Neural progenitor cell (in vitro differentiated cells): ENCODE data around the gene ODF2. TPM values are rescaled to one million over a fixed set of nuclear protein-coding genes. Genes with fewer than 3 reads are reported as not detected.
A peak's percentile ranks its signal among the peaks of the same experiment; 100 is the strongest.
"Not testable (repeated sequence)": the region's sequence is repeated elsewhere in the genome, so short reads cannot be mapped to it uniquely, and the experiment has no call there.

Source experiments
- DNase-seq: peaks from one replicate; pipeline ENCODE4 v3.0.0-alpha.2; 2016; ENCODE audit warnings: low spot score
- H2AFZ ChIP-seq: fragments of 200-600 bp; sonication (generic); replicated peaks from 2 replicates; pipeline ENCODE4 v1.6.1; 2016; ENCODE audit warnings: antibody characterized with exemption
- H3F3A ChIP-seq: fragments of 200-600 bp; sonication (generic); 2 replicates; pipeline ENCODE4 v1.6.1; 2016; ENCODE audit warnings: antibody characterized with exemption, low read depth
- H3K27ac ChIP-seq: fragments of 200-600 bp; sonication (generic); 2 replicates; pipeline ENCODE4 v1.5.1; 2016; ENCODE audit warnings: mild to moderate bottlenecking
- H3K27me3 ChIP-seq: fragments of 200-600 bp; sonication (generic); 2 replicates; pipeline ENCODE4 v1.6.1; 2016; ENCODE audit warnings: mild to moderate bottlenecking, moderate library complexity
- H3K36me3 ChIP-seq: fragments of 200-600 bp; sonication (generic); 2 replicates; pipeline ENCODE4 v1.5.1; 2016
- H3K4me1 ChIP-seq: fragments of 200-600 bp; sonication (generic); 2 replicates; pipeline ENCODE4 v1.6.1; 2016; ENCODE audit warnings: mixed run types
- H3K4me2 ChIP-seq: fragments of 200-600 bp; sonication (generic); 2 replicates; pipeline ENCODE4 v1.6.1; 2016
- H3K4me3 ChIP-seq: fragments of 200-600 bp; sonication (generic); 2 replicates; pipeline ENCODE4 v1.5.1; 2016
- H3K79me2 ChIP-seq: fragments of 200-600 bp; sonication (generic); 2 replicates; pipeline ENCODE4 v1.6.1; 2016; ENCODE audit warnings: low read depth
- H3K9ac ChIP-seq: fragments of 200-600 bp; sonication (generic); 2 replicates; pipeline ENCODE4 v1.6.1; 2016
- H3K9me3 ChIP-seq: fragments of 200-600 bp; sonication (generic); 2 replicates; pipeline ENCODE4 v1.5.1; 2016; ENCODE audit warnings: low read depth
- H4K20me1 ChIP-seq: fragments of 200-600 bp; sonication (generic); 2 replicates; pipeline ENCODE4 v1.6.1; 2016; ENCODE audit warnings: low read depth
- H3K27ac Mint-ChIP-seq: 3 replicates; pipeline ENCODE4 v1.8.0; 2021; ENCODE audit warnings: mixed read lengths
- H3K27me3 Mint-ChIP-seq: 2 replicates; pipeline ENCODE4 v1.8.0; 2022; ENCODE audit warnings: low read depth, mild to moderate bottlenecking, inconsistent platforms, moderate library complexity, mixed read lengths; ENCODE audit not compliant: insufficient read depth
- H3K36me3 Mint-ChIP-seq: 3 replicates; pipeline ENCODE4 v1.8.0; 2021; ENCODE audit warnings: mixed read lengths
- H3K4me1 Mint-ChIP-seq: 3 replicates; pipeline ENCODE4 v1.8.0; 2021; ENCODE audit warnings: mixed read lengths
- H3K4me3 Mint-ChIP-seq: 3 replicates; pipeline ENCODE4 v1.8.0; 2021; ENCODE audit warnings: mild to moderate bottlenecking, moderate library complexity, mixed read lengths
- H3K9me3 Mint-ChIP-seq: 3 replicates; pipeline ENCODE4 v1.8.0; 2020; ENCODE audit warnings: mixed read lengths
- EZH2 ChIP-seq: fragments of 200-600 bp; sonication (generic); IDR thresholded peaks from 2 replicates; pipeline ENCODE4 v1.6.1; 2017; ENCODE audit warnings: antibody characterized with exemption, mild to moderate bottlenecking, moderate library complexity
- EZH2phosphoT487 ChIP-seq: fragments of 200-600 bp; sonication (generic); IDR thresholded peaks from 2 replicates; pipeline ENCODE4 v1.6.1; 2017; ENCODE audit warnings: antibody characterized with exemption
- total RNA-seq: library from RNA; depleted of rRNA; stranded (reverse); fragments of >200 nt; gene quantifications from 2 replicates; pipeline ENCODE4 v1.2.3, GENCODE V29; 2015; ENCODE audit warnings: low replicate concordance
- TF ChIP-seq, protein P1 (sequence below): fragments of 200-600 bp; sonication (generic); IDR thresholded peaks from 2 replicates; pipeline ENCODE4 v1.5.1; 2017; ENCODE audit warnings: antibody characterized with exemption, mild to moderate bottlenecking

ODF2 gene
- total RNA-seq, 1 donor from 2014 or later = 40.6 TPM

DNA sequence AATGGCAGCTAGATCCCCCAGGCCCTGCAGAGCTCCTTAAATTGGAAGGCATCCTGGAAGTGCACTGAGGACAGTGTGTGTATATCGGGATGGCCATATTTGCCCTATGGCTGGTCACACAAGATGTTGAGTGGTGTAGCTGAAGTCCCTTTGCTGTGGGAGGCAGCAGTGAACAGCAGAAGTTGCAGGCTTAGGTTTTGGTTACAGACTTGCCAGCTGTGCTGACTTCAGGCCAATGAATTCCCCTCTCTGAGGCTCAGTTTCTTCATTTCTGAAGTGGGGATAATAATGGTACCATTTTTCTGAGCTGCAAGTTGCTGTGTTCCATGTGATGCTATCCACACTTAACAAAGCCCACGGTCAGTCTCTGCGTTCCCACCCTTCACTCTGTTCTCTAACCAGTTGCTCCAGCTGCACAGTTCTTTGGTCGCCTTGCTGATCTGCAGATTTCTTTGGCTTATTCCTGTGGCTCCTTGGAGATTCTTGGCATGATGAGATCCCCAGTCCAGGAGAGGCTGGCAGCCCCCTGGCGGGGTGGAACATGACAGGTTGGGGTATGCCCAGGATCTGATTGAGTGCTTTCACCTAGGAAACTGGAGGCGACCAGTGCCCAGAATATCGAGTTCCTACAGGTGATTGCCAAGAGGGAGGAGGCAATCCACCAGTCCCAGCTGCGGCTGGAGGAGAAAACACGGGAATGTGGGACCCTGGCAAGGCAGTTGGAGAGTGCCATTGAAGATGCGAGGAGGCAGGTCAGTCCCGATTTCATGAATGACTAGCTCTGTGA is 42.2 kb downstream of the ODF2 start:
- Histone ChIP-seq H2AFZ (no peak overlapping the region), H3K36me3 (no peaks in the 10 kb centered on the region), H3K27ac (no peak overlapping the region), H3K4me1 (no peaks in the 10 kb centered on the region), H3K4me2 (no peak overlapping the region), H3K9me3 (no peaks in the 10 kb centered on the region), H4K20me1 (no peaks in the 10 kb centered on the region), H3K27me3 (no peaks in the 10 kb centered on the region), H3F3A (no peaks in the 10 kb centered on the region), H3K4me3 (no peak overlapping the region), H3K9ac (no peak overlapping the region), H3K79me2 (no peaks in the 10 kb centered on the region)
- peaks cover 2% of the 10 kb centered on the region for H3K27me3 Mint-ChIP-seq
- no peak overlapping the region for H3K4me3 Mint-ChIP-seq
- no peaks in the 10 kb centered on the region for H3K4me1 Mint-ChIP-seq
- no peak overlapping the region for H3K27ac Mint-ChIP-seq
- no peak for TF ChIP-seq EZH2
- TF ChIP-seq, protein P1, sequence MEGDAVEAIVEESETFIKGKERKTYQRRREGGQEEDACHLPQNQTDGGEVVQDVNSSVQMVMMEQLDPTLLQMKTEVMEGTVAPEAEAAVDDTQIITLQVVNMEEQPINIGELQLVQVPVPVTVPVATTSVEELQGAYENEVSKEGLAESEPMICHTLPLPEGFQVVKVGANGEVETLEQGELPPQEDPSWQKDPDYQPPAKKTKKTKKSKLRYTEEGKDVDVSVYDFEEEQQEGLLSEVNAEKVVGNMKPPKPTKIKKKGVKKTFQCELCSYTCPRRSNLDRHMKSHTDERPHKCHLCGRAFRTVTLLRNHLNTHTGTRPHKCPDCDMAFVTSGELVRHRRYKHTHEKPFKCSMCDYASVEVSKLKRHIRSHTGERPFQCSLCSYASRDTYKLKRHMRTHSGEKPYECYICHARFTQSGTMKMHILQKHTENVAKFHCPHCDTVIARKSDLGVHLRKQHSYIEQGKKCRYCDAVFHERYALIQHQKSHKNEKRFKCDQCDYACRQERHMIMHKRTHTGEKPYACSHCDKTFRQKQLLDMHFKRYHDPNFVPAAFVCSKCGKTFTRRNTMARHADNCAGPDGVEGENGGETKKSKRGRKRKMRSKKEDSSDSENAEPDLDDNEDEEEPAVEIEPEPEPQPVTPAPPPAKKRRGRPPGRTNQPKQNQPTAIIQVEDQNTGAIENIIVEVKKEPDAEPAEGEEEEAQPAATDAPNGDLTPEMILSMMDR = no peak
- TF ChIP-seq EZH2phosphoT487 = no peak
- H3K36me3 Mint-ChIP-seq = peaks cover 19% of the 10 kb centered on the region
- no peak for DNase-seq
- H3K9me3 Mint-ChIP-seq = no peaks in the 10 kb centered on the region

DNA sequence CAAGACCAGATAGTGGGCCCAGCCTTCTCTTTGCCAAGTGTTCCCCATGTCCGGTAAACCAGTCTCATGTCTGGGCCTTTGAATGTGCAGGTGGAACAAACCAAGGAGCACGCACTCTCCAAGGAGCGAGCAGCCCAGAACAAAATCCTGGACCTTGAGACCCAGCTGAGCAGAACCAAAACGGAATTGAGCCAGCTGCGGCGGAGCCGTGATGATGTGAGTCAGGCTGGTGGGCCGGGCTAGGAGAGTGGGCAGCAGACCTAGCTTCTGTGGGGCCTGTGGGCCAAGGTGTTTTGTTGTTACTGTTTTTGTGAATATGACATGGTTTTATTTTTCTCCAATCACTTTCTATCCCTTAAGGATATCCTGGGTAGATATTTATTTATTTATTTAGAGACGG is 43.1 kb downstream of the ODF2 start:
- Mint-ChIP-seq H3K36me3 (peaks cover 16% of the 10 kb centered on the region), H3K27ac (no peak overlapping the region), H3K9me3 (no peaks in the 10 kb centered on the region), H3K27me3 (peaks cover 2% of the 10 kb centered on the region), H3K4me3 (no peak overlapping the region), H3K4me1 (peaks cover 2% of the 10 kb centered on the region)
- H3K9me3 ChIP-seq = no peaks in the 10 kb centered on the region
- H3K27me3 ChIP-seq = no peaks in the 10 kb centered on the region
- H3K4me3 ChIP-seq = no peak overlapping the region
- no peak overlapping the region for H3K4me2 ChIP-seq
- H3K9ac ChIP-seq = no peak overlapping the region
- no peaks in the 10 kb centered on the region for H3K79me2 ChIP-seq
- TF ChIP-seq, protein P1 = no peak
- no peak for TF ChIP-seq EZH2phosphoT487
- TF ChIP-seq EZH2 = no peak
- H3F3A ChIP-seq = peaks cover 4% of the 10 kb centered on the region
- H2AFZ ChIP-seq = no peak overlapping the region
- DNase-seq = no peak
- no peaks in the 10 kb centered on the region for H3K36me3 ChIP-seq
- H3K4me1 ChIP-seq = peaks cover 3% of the 10 kb centered on the region
- H4K20me1 ChIP-seq = no peaks in the 10 kb centered on the region
- H3K27ac ChIP-seq = no peak overlapping the region

DNA sequence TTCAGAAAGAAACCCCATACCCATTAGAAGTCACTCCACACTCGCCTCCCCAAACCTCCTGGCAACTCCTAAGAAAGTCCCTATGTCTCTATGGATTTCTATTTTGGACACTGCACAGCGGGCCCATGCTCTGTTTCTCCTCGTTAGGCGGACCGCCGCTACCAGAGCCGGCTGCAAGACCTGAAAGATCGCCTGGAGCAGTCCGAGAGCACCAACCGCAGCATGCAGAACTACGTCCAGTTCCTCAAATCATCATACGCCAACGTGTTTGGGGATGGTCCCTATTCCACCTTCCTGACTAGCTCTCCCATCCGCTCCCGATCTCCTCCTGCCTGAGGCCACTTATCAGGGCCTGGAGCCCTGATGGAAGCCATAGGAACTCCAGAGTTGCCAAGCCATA is 44.1 kb downstream of the ODF2 start:
- H3K4me3 ChIP-seq = no peak overlapping the region
- peaks cover 4% of the 10 kb centered on the region for H3F3A ChIP-seq
- Mint-ChIP-seq H3K36me3 (peaks cover 13% of the 10 kb centered on the region), H3K4me1 (peaks cover 4% of the 10 kb centered on the region), H3K27me3 (peaks cover 2% of the 10 kb centered on the region), H3K9me3 (no peaks in the 10 kb centered on the region), H3K4me3 (no peak overlapping the region), H3K27ac (peak overlapping the region; percentile 59)
- H2AFZ ChIP-seq = no peak overlapping the region
- no peaks in the 10 kb centered on the region for H3K27me3 ChIP-seq
- no peaks in the 10 kb centered on the region for H3K9me3 ChIP-seq
- no peak overlapping the region for H3K27ac ChIP-seq
- no peak overlapping the region for H3K4me2 ChIP-seq
- peaks cover 4% of the 10 kb centered on the region for H3K4me1 ChIP-seq
- no peak for DNase-seq
- no peak for TF ChIP-seq EZH2phosphoT487
- TF ChIP-seq, protein P1 = no peak
- no peak for TF ChIP-seq EZH2
- H3K9ac ChIP-seq = no peak overlapping the region
- no peaks in the 10 kb centered on the region for H4K20me1 ChIP-seq
- H3K36me3 ChIP-seq = no peaks in the 10 kb centered on the region
- H3K79me2 ChIP-seq = peaks cover 3% of the 10 kb centered on the region

DNA sequence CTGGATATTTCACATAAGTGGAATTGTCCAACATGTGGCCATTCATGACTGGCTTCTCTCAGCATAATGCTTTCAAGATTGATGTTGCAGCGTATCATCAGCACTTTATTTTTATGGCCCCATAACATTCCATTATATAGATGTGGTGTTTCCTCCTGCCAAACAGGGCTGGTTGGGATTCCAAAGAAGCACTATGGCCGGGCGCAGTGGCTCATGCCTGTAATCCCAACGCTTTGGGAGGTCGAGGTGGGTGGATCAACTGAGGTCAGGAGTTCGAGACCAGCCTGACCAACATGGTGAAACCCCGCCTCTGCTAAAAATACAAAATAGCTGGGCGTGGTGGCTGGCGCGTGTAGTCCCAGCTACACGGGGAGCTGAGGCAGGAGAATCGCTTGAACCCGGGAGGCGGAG is 47.6 kb downstream of the ODF2 start:
- H3K27ac Mint-ChIP-seq, H4K20me1 ChIP-seq, H3K9me3 Mint-ChIP-seq, H3K9ac ChIP-seq, H2AFZ ChIP-seq, H3K36me3 Mint-ChIP-seq, H3K4me3 ChIP-seq, H3K27me3 Mint-ChIP-seq, H3K27ac ChIP-seq, H3K4me1 ChIP-seq, H3K27me3 ChIP-seq, H3K36me3 ChIP-seq, DNase-seq, H3F3A ChIP-seq, H3K9me3 ChIP-seq: not testable (repeated sequence)
- Mint-ChIP-seq H3K4me3 (peak overlapping the region; percentile 100), H3K4me1 (peaks cover 11% of the 10 kb centered on the region)
- Histone ChIP-seq H3K4me2 (peak overlapping the region; percentile 86), H3K79me2 (peaks cover 22% of the 10 kb centered on the region)
